Effector memory CD4-positive, alpha-beta T cell (primary cell): ENCODE data around the gene NAV2.
"Not testable (repeated sequence)": the region's sequence is repeated elsewhere in the genome, so short reads cannot be mapped to it uniquely, and the experiment has no call there.

Experiments used
- DNase-seq, 3 donors: peaks; one replicate each; pipeline ENCODE4 v3.0.0-alpha.2; 2020
- H3K27ac ChIP-seq: 2 replicates; pipeline ENCODE4 v1.7.0; 2013; ENCODE audit warnings: mild to moderate bottlenecking, low read length, moderate library complexity; ENCODE audit not compliant: insufficient read depth, poor library complexity, severe bottlenecking
- H3K27me3 ChIP-seq: replicated peaks from 2 replicates; pipeline ENCODE4 v1.7.0; 2013; ENCODE audit warnings: mild to moderate bottlenecking, low read length; ENCODE audit not compliant: insufficient read depth, control insufficient read depth, poor library complexity, severe bottlenecking
- H3K36me3 ChIP-seq: 2 replicates; pipeline ENCODE4 v1.7.0; 2013; ENCODE audit warnings: mild to moderate bottlenecking, low read length, moderate library complexity; ENCODE audit not compliant: control insufficient read depth, insufficient read depth
- H3K4me1 ChIP-seq: 2 replicates; pipeline ENCODE4 v1.7.0; 2013; ENCODE audit warnings: low read length, mild to moderate bottlenecking; ENCODE audit not compliant: control insufficient read depth, insufficient read depth, poor library complexity, severe bottlenecking
- H3K4me3 ChIP-seq: 2 replicates; pipeline ENCODE4 v1.7.0; 2013; ENCODE audit warnings: low read length, low read depth, mild to moderate bottlenecking; ENCODE audit not compliant: insufficient read depth, poor library complexity, severe bottlenecking
- H3K9me3 ChIP-seq: 2 replicates; pipeline ENCODE4 v1.7.0; 2013; ENCODE audit warnings: mild to moderate bottlenecking, low read length, moderate library complexity; ENCODE audit not compliant: control insufficient read depth

NAV2 gene

DNA sequence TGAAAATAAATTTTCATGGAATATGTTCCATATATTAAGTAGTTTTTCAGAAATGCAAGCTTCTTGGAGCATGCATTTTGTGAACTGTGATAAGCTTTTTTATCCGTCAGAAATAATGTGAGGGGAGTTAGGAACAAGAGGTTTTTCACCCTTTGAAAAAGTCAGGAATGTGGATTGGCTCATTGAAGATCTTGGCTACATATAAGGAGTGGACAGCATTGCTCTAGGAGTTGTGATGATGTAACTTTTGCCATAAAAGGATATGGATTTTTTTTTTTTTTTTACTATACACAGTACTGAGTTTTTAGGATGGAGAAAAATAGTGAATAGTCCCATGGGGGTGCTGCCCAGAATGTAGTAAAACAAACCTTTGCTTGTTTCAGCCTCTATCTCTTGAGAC, 180.2 kb downstream of the NAV2 start:
- Histone ChIP-seq H3K27me3 (no peaks in the 10 kb centered on the region), H3K4me1 (no peaks in the 10 kb centered on the region), H3K36me3 (no peaks in the 10 kb centered on the region), H3K4me3 (no peak overlapping the region), H3K9me3 (no peaks in the 10 kb centered on the region), H3K27ac (no peak overlapping the region)
- no peak for DNase-seq

DNA sequence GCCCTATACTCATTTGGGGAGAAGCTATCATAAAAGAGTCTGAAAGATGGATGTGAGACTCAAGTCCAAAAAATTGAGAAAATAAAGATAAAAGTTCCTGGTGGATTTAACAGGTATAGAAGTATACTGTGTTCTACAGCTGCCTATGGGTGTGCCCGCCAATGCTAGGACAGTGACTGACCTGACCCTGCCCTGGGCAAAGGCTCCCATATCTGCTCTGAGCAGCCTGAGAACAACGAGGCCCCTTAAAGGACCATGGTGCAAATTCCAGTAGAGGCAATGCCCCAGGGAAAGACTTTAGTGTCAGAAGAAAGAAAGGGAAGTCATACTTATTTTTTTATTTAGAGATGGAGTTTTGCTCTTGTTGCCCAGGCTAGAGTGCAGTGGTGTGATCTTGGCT, 181.8 kb downstream of the NAV2 start:
- no peaks in the 10 kb centered on the region for H3K4me1 ChIP-seq
- H3K27me3 ChIP-seq, result no peaks in the 10 kb centered on the region
- DNase-seq, result no peak
- no peaks in the 10 kb centered on the region for H3K36me3 ChIP-seq
- no peaks in the 10 kb centered on the region for H3K9me3 ChIP-seq
- no peak overlapping the region for H3K4me3 ChIP-seq
- no peak overlapping the region for H3K27ac ChIP-seq

DNA sequence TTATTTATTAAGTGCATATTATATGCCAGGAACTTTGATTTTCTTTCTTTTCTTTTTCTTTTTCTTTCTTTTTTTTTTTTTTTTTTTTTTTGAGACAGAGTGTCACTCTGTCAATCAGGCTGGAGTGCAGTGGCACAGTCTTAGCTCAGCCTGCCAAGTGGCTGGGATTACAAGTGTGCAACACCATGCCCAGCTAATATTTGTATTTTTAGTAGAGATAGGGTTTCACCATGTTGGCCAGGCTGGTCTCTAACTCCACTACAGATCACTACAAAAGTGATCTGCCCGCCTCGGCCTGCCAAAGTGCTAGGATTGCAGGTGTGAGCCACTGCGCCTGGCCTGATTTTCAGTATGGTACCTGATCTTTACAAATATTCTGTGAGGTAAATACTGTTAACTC, 182.4 kb downstream of the NAV2 start:
- H3K27ac ChIP-seq, H3K4me1 ChIP-seq, H3K36me3 ChIP-seq, H3K4me3 ChIP-seq, DNase-seq, H3K27me3 ChIP-seq, H3K9me3 ChIP-seq: not testable (repeated sequence)

DNA sequence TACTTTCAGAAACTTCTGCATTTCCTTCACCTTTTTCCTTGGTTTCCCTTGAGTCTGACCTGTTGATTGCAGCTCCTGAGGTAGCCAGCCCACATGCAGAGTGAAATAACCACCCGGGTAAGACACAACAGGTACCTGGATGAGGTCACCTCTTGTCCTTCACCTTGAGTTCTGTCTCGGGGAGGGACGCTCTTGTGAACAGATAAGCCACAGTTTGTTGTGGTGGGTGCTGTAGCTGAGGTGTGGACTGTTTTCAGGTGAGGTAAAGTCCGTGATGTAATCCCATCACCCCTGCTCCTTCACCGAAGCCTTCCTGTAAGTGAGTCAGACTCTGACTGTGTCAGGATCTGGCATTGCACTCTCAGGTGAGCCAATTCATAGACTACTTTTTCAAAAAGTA, 183.1 kb downstream of the NAV2 start:
- Histone ChIP-seq H3K27me3 (no peaks in the 10 kb centered on the region), H3K4me3 (no peak overlapping the region)
- DNase-seq, result no peak

GRCh38 chr11:19903620-19904069, 191.0 kb downstream of the NAV2 start:
- Histone ChIP-seq H3K4me3 (no peak overlapping the region), H3K27ac (no peak overlapping the region), H3K4me1 (no peaks in the 10 kb centered on the region), H3K36me3 (no peaks in the 10 kb centered on the region), H3K27me3 (no peaks in the 10 kb centered on the region), H3K9me3 (no peaks in the 10 kb centered on the region)
- DNase-seq, result peak in 1 of 3 donors; percentile 12

More for the DNA sequence above, 183.1 kb downstream of the NAV2 start:
- H3K9me3 ChIP-seq, result no peaks in the 10 kb centered on the region
- H3K27ac ChIP-seq, result no peak overlapping the region
- H3K36me3 ChIP-seq, result no peaks in the 10 kb centered on the region
- no peaks in the 10 kb centered on the region for H3K4me1 ChIP-seq

- H3K4me3 ChIP-seq, result no peak overlapping the region
- H3K9me3 ChIP-seq, result no peaks in the 10 kb centered on the region
- H3K27ac ChIP-seq, result no peak overlapping the region
- no peaks in the 10 kb centered on the region for H3K4me1 ChIP-seq
- DNase-seq, result no peak
- no peaks in the 10 kb centered on the region for H3K27me3 ChIP-seq
- H3K36me3 ChIP-seq, result no peaks in the 10 kb centered on the region
Measured at GRCh38 chr11:19905280-19905853, 192.7 kb downstream of the NAV2 start.

GRCh38 chr11:19906126-19906525, 193.5 kb downstream of the NAV2 start:
- H3K36me3 ChIP-seq, result no peaks in the 10 kb centered on the region
- DNase-seq, result no peak
- no peaks in the 10 kb centered on the region for H3K4me1 ChIP-seq

DNA sequence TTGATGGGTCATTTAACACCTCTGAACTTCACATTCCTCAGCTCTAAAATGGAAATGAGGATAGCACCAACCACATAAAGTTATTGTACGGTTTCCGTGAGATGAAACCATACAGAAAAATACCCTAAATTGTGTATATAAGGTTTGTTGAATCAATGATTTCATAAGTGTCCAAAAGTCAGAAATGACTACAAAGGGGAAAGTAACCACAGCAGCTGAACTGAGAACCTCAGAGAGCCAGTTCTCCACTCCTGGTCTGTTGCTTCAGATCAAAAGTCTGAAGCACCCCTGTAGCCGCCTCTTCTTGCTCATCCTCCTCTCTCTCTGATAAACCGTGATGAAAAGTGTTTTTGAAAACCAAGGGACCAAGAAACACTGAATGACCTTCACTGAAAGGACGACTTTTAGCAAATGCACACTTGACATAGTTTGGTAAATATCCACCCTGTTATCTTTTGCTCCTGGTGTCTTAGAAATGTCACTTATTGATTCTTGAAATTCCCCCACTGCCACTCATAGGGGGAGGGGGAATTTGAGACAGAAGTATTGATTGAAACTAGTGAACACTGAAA, 194.5 kb downstream of the NAV2 start:
- H3K4me3 ChIP-seq, result no peak overlapping the region
- no peaks in the 10 kb centered on the region for H3K4me1 ChIP-seq
- no peaks in the 10 kb centered on the region for H3K9me3 ChIP-seq
- no peak overlapping the region for H3K27ac ChIP-seq
- no peaks in the 10 kb centered on the region for H3K27me3 ChIP-seq
- H3K36me3 ChIP-seq, result no peaks in the 10 kb centered on the region
- DNase-seq, result no peak

More at GRCh38 chr11:19906126-19906525, 193.5 kb downstream of the NAV2 start:
- no peak overlapping the region for H3K27ac ChIP-seq
- H3K27me3 ChIP-seq, result no peaks in the 10 kb centered on the region
- no peak overlapping the region for H3K4me3 ChIP-seq
- no peaks in the 10 kb centered on the region for H3K9me3 ChIP-seq

DNA sequence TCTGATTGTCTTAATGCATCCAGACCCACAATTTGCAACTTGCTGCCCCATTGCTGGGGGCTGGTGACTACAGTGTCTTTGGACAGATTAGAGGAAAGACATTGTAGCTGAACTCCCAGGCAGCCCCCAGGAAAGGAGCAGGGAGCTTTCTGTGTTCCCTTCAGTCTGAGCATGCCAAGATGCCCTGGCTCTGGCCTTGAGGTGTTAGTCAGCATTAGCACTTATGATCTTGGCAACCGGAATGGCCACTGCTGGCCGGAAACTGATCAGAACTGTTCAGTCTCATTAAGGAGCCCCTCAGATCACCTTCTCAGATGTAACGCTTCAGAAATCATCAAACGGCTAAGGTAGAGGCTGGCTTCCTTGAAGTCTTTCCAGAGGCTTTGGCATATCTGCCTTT, 195.2 kb downstream of the NAV2 start:
- H3K4me1 ChIP-seq, result no peaks in the 10 kb centered on the region
- no peaks in the 10 kb centered on the region for H3K9me3 ChIP-seq
- DNase-seq, result no peak
- H3K4me3 ChIP-seq, result no peak overlapping the region
- no peaks in the 10 kb centered on the region for H3K27me3 ChIP-seq
- H3K36me3 ChIP-seq, result no peaks in the 10 kb centered on the region
- no peak overlapping the region for H3K27ac ChIP-seq

GRCh38 chr11:19910931-19911330, 198.3 kb downstream of the NAV2 start:
- Histone ChIP-seq H3K4me1 (no peaks in the 10 kb centered on the region), H3K36me3 (no peaks in the 10 kb centered on the region), H3K27ac (no peak overlapping the region), H3K4me3 (no peak overlapping the region), H3K9me3 (no peaks in the 10 kb centered on the region), H3K27me3 (no peaks in the 10 kb centered on the region)
- DNase-seq, result no peak
